HG03159 (cell line): ENCODE data around the gene NUDT13.

Source experiments
- ATAC-seq: cut with Tn5 transposase; IDR thresholded peaks from one replicate; pipeline ENCODE4 v1.9.1; 2021; ENCODE audit warnings: mild to moderate bottlenecking, moderate library complexity; ENCODE audit not compliant: unreplicated experiment

NUDT13 gene

DNA sequence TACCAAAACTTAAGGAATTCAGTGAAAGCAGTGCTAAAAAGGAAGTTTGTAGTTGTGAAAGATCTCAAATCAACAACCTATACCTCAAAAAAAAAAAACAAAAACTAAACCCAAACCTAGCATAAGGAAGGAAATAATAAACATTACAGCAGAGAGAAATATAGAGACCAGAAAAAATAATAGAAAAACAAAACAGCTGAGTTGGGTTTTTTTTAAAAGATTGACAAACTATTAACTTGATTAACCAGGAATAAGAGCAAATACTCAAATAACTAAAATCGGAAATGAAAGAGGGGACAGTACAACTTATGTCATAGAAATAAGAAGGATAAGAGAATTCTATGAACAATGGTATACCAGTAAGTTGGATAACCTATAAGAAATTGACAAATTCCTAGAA, 50.8 kb downstream of the NUDT13 start:
- no peak for ATAC-seq

DNA sequence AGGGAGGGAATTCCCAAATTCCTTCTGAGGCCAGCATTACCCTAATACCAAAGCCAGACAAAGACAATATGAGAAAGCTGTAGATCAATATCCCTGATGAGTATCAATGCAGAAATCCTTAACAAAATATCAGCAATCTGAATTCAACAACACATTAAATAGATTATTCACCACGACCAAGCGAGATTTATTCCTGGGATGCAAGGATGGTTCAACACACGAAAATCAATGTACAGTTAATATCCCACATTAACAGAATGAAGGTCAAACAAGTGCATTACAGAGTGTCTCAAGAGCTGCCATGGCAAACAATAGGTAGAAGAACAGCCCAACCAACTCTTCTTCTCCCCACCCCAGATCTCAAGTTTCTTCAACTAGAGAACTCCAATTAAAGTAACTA, 51.4 kb downstream of the NUDT13 start:
- ATAC-seq = no peak

DNA sequence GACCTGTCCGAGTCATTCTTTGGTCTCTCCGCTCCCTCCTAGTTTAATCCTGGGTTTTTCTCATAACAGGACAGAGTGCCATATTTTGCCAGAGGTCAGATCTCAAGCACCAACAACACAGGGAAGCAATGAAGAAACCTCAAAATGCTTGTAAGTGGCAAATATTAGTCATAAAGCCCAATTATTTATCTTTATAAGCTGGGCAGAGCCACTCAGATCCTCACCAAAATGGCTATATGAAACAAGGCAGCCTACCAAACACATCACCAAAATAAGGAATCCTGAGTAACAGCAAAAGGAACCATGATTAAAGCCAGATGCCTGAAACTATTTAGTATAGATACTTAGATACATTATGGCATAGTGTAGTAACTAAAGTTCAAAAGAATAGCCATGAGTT, 52.8 kb downstream of the NUDT13 start:
- no peak for ATAC-seq

DNA sequence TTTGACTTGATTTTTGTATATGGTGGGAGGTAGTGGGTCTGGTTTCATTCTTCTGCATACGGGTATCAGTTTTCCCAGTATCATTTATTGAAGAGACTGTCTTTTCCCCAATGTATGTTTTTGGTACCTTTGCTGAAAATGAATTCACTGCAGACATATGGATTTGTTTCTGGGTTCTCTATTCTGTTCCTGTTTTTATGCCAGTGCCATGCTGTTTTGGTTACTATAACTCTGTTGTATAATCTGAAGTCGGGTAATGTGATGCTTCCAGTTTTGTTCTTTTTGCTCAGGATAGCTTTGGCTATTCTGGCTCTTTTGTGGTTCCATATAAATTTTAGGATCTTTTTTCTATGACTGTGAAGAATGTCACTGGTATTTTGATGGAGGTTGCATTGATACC, 56.7 kb downstream of the NUDT13 start:
- ATAC-seq = no peak

DNA sequence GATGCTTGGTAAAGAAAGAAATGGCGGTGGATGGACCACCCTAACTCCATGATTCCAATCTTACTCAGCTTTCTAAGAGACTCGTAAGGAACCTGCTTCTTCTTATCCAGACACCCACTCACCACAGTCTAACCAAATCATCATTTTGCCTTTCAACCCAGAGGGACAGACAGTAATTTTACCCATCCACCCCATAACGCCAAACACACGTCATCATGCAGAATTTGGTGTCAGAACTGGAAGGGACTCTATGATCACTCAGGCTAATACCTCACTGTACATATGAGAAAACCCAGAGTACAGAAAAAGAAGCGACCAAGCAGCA, 57.2 kb downstream of the NUDT13 start:
- peak; percentile 7 for ATAC-seq

DNA sequence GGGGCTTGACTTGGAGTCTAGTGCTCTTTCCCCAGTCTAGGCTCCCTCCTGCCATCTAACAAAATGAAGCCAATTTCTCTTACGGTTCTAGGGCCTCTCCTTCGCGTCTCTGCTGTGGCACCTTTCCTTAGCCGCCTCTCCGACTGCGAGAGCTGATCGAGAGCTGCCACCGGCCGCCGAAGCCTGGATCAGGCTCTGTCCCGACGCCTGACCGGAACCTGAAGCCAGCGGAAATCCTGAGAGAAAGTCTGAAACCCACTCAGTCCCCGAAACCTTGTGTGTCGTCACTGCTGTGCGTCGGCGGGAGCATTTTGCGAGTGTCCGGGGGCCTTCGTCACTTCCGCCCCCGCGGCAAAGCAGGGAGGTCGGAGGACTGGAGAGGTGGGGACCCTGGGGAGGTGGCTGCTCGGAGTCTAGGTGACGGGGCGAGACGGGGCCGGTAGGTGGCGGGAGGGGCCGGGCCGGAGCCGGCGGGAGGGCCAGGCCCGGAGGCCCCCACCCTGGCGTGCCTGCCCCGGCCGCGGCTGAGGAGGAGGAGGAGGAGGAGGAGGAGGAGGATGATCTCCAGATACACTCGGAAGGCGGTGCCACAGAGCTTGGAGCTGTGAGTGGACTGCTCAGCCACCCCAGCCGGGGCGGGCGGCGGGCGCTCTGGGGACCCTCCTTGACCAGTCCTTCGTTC, 57.7 kb downstream of the NUDT13 start, which contains the start of the genes ECD and FAM149B1:
ECD (minus strand) TSS at position 226 of the 682 bp plus-strand sequence. CDS start 4,071 bp downstream, outside the sequence.
FAM149B1 (plus strand) TSS at position 337 of the 682 bp plus-strand sequence; CDS start at position 558, 221 bp downstream.
- peak; percentile 93 for ATAC-seq

DNA sequence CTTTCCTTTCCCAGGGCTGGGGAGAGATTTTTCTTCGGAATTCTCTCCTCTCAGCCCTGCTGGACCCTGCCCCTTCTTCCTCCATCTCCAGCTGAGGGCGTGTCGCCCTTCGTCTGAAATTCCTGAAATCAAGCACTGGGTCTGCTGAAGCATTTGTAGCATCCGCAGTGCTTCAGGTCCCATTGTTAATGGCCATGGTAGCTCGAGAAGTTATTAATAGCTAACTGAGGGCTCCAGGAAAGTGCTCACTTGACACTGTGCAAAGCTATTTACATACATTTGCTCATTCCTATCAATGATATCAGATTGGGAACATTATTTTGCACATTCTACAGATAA, 58.2 kb downstream of the NUDT13 start:
- ATAC-seq = peak; percentile 23

DNA sequence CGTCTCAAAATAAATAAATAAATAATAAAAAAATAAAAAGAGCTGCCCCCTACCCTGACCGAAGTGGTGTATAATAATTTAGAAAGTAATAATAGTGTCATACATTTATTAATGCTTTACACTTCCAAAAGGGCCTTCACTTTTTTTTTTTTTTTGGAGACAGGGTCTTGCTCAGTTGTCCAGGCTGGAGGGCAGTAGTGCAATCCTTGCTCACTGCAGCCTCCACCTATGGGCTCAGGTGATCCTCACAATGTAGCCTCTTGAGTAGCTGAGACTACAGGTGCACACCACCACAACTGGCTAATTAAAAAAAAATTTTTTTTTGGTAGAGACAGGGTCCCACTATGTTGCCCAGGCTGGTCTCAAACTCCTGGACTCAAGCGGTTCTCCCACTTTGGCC, 59.1 kb downstream of the NUDT13 start:
- no peak for ATAC-seq

DNA sequence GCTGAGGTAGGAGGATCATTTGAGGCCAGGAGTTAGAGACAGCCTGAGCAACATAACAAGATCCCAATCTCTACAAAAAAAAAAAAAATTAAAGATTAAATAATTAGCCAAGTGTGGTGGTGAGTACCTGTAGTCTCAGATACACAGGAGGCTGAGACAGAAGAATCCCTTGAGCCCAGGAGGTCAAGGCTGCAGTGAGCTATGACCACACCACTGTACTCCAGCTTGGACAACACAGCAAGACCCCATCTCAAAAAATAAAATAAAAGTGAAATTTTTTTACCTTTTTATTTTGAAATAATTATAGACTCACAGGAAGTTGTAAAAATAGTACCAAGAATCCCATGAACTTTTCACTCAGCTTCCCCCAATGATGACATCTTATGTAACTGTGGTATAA, 62.6 kb downstream of the NUDT13 start:
- no peak for ATAC-seq

DNA sequence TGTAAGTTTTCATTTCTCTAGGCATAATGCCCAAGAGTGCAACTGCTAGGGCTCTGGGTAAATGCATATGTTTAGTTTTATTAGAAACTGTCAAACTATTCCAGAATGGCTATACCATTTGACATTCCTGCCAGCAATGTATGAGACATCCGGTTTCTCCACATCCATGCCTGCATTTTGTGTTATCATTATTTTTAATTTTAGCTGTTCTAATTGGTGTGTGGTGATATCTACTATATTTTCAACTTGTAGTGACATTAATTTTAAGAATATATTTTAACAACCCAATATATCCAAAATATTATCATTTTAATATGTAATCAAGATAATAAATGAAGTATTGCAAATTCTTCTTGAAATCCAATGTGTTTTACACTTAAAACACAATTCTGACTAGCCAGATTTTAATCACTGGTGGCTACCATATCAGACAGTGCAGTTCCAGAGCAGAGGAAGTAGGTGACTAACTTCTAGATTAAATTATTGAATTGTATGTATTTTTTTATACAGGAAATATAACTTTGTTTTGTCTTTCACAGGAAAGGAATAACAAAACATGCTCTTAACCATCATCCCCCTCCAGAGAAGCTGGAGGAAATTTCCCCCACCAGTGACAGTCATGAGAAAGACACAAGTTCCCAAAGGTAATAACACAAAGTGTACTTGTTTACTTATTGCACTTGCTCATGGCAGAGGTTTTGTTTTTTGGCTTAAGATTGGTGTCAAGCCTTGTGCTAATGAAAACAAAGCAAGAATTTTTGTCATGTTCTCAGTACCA, 64.1 kb downstream of the NUDT13 start:
- ATAC-seq = no peak
